ENCODE results near the gene MRPL36.

- TF ChIP-seq CTCF (IDR thresholded peaks at IDR 0.05) (no peak), POLR2A (IDR thresholded peaks at IDR 0.05) (no peak)
Observed at GRCh38 chr5:1765141-1765879, 34.3 kb downstream of the MRPL36 start.
